HG03442 (cell line): Measurements from ENCODE around the gene MAPKAP1.

ENCODE experiments used
- ATAC-seq: cut with Tn5 transposase; IDR thresholded peaks from one replicate; pipeline ENCODE4 v1.9.1; 2021; ENCODE audit warnings: mild to moderate bottlenecking, moderate library complexity; ENCODE audit not compliant: unreplicated experiment

The MAPKAP1 gene

DNA sequence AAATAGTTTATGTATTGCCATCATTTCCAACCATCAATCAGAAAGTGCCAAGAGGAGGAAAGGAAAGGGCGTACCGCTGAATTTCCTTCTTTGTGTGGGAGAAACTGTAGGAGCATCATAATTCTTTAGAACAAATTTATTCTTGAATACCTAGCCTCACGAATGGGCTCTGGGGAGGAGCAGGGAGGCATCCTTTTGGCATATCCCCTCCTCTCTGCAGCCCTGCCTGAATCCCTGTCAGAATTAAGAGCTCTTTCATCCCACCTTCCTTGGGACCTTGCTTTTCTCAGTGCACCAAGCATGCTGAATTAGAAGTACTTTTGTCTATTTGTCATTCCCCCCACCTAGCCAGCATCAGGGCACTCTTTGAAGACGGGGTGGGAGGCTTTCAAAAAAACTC lies 189.4 kb downstream of the MAPKAP1 start:
- no peak for ATAC-seq

DNA sequence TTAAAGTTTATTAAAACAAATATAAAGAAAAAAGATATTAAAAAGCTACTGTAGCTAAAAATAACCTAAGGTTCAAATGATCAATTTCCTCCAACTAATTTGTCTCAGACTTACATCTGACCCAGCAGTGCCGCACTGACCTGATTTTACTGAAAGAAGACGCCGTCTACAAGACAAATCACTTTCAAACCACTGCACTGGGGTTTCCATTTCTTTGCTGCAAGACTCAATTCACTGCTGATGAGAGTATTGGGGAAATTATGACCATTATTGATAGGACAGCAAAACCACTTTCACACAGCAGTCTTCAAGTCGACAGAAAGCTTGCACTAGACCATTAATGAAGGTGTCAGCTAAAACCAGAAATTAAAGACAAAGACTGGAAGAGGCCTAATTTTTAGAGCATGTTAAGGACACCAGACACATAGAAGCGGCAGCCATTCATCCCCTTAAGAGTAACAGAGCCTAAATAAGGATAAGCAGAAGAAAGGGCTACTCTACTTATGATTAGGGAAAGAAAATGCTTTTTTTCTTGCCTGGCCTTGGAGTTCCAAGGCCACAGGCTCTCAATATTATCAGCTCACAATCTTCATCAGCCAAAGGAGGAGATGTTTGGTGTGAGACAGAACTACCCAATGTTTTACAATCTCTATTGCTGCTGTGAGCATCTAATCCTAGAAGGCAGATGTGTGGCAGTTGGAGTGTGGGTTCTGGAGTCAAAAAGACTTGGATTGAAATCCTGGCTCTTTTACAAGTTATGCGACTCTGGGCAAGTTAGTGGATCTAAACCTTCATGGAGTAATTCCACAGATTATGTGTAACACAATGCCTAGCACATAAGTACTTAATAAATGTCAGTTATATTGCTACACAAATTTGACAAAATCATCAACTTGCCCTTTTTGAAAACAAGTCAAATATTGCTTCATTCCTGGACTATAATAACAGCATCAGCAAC lies 190.7 kb downstream of the MAPKAP1 start:
- ATAC-seq = no peak

DNA sequence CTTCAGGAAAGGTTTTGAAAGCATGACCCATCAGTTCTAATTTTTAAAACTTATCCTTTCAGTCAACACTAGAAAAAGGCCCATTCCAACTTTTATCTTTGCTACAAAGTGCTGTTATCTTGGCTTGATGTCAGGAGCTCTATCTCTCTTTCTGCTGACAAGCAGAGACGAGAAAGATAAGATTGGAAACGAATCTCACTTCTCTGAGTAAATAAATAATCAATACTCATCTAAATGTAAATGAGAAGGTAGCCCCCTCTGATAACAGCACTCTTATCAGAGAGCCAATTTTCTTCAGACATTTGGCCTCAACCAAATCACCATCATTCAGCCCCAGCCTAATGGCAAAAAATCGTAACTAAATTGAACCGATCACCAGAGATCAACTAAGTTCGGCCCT lies 191.7 kb downstream of the MAPKAP1 start:
- ATAC-seq = no peak

DNA sequence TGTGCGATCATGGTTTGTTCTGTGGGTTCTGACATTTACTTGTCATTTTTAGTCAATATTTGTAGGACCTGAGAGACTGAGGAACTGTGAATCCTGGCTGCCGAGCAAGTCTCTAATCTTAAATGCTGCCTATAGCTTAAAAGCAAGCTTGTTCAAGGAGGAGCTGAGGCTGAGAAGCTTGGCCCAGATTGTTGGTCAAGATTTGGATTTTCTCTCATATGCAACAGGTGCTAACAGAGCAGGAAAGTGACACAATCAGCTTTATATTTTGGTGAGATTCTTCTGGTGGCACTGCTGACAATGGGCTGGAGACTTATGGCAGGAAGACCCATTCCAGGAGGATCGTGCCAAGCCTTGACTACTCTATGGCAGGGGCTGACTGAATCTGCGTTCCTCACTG lies 192.5 kb downstream of the MAPKAP1 start:
- no peak for ATAC-seq

DNA sequence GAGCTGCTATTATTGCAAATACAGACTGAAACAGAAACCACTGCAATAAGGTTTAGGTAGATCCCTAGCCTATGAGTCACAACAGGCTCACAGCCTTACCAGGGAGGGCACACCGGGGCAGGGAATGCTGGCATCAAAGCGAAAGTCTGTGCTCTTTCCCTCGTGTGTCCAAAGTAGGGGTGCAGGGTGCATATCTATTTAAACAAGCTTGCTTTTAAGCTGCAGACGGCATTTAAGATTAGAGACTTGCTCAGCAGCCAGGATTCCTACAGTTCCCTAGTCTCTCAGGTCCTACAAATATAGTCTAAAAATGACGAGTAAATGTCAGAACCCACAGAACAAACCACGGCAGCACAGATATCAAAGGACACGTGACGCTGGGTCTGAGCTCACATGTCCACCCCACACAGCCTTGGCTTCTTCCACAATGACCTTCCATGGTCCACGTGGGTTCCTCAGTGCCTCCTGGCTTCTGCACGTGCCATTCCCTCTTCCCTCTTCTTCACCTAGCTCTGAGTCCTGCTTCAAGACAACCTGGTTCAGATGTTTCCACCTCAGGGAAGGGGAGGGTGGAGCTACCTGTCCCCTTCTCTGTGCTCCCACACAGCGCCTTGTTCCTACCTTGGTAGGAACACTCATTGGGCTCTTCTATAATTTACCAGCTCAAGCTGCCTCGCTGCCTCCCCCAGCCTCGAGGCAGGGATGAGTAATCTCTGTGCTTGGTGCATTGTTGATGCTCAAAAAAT lies 193.2 kb downstream of the MAPKAP1 start:
- ATAC-seq = peak; percentile 86

DNA sequence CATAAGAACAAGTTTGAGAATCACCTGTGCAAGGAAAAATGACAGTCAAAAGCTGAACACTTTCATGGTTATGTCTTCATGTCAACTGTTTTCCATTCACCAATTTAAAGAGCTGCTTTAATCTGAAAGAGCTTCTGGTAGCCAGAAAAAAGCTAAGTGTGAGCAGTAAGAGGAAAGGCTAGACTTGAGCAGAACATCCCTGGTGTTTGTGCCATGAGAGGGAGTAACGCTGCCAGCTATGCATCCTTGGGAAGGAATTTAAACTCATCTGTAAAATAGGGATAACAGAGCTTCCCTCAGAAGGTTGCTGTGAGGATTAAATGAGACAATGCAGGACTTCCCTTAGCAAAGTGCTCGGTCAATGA lies 193.7 kb downstream of the MAPKAP1 start:
- ATAC-seq = no peak

DNA sequence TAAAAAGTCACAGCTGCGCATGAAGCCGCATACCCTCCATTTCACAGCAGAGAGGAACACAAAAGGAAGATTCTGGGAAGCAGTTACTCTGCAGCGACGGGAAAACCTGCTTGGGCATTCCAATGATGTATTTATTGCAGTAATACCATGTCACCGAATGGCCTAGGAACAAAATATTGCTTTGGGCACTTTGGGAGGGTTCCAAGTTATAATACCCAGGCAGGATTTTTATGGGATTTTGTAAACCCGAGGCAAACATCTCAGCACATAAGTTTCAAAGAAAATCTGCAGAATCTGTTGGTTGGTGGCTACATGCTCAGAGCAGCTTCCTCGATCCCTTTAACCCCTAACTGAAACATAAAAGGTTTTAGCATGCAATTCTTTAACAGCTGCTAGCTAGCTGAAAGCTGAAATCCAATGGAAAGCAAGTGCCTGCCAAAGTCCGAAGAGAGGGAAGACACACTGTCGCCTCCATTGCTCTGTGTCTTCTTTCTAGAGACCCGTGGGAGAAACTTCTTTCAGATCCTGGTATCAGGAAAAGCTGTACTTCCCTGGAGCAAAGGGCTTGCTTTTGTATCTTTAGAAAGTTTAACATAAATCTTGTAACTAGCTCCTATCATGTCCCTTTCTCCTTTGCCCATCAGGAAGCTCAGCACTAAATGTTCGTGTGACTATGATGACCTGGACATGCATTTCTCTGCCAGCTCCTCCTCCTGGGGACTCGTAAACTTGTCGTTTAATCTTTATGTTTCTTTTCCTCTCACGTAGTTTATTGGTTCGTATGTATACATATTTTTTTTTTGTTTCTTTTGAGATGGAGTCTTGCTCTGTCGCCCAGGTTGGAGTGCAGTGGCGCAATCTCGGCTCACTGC lies 195.0 kb downstream of the MAPKAP1 start:
- no peak for ATAC-seq

DNA sequence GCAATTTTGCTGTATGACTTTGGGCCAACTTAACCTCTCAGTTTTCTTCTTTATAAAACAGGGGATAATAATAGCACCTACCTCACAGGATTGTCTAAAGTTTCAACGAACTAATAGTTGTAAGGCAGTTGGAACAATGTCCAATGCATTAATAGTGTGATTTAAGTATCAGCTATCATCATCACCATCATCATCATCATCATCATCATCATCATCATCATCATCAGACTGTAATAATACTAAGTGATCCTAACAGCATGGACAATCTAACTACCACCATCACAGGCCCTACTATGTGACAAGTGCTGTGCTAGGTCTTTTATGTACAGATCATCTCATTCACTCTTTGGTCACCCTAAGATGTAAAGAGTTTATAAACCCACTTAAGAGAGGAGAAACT lies 196.0 kb downstream of the MAPKAP1 start:
- ATAC-seq = no peak

DNA sequence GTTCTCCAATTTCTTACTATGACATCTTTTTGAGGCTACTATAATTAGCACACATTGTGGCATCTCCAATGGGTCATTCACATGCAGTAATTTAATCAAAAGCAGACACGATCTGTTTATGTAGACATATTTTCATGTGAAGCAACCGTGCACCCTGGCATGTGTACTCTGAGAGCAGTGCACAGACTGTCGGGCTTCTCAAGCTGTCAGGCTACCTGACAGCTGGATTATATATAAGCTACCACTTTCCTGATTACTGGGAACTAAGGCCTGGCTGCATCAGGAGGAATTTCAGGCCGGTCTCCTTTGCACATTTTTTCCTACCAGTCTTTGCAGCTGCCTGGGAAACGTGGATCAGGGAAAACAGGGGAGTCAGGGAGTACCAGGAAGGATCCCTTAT lies 197.5 kb downstream of the MAPKAP1 start:
- ATAC-seq = no peak

DNA sequence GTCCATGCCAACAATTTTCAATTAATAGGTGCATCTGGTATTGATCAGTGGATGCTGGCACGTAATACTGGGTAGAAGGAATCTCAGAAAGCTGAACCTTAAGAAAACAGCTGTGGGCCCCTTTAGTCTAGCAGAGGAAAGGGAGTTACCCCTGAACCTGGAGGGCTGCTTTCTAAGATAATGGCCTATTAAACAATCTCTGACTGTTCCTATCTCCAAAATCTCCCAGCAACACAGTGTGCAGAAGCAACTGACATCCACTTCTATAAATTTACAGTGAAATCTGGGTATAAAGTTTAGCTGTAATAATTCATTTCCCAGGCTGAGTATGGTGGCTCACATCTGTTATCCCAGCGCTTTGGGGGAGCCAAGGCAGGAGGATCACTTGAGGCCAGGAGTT lies 198.8 kb downstream of the MAPKAP1 start:
- no peak for ATAC-seq

DNA sequence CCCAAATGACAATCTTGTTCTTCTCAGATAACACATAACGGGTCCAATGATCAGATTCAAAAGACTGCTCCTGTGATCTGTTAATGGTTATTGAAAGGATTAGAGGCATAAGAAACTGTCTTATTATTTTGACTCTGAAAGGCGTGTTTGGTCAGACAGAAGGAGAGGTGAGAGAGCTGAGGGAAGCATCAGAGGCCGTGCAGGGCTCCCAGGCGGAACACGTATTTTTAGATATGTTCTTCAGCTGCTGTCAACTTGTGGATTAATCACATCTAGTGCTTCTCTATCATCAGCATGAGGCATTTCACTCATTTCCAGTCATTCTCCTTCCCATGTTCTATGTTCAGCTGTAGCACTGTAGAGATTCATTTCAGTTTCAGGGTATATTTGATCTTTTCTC lies 199.8 kb downstream of the MAPKAP1 start:
- no peak for ATAC-seq

DNA sequence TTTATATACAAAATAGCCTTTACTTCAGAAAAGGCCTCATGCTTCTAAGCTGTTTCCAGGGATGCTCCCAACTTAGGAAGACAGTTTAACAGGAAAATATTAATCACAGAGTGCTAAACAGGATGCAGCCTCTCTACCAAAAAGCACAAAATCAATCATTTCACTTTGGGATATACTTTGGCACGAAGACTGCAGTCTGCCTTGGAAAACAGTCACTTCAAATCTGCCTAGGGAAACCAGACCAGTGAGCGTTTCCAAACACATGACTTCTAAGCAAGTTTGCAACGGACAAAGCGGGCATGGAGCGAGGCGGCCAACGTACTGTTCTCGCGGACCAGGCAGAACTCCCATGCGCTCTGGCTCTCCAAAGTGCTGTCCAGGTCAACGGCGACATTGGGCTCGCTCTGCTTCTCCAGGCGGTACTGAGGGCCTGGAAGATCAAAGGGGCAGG lies 201.0 kb downstream of the MAPKAP1 start:
- no peak for ATAC-seq

DNA sequence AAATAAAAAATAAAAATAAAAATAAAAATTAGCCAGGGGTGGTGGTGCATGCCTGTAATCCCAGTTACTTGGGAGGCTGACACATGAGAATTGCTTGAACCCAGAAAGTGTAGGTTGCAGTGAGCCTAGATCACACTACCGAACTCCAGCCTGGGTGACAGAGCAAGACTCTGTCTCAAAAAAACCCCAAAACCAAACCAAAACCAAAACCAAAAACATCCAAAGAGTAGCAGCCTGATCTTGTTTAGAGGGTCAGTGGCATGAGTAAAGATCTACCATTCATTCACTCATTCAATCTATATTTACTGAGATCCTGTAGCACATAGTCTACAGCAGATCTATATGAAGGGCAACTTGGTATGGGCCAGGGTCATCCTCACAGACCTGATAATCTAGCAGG lies 202.4 kb downstream of the MAPKAP1 start:
- no peak for ATAC-seq

DNA sequence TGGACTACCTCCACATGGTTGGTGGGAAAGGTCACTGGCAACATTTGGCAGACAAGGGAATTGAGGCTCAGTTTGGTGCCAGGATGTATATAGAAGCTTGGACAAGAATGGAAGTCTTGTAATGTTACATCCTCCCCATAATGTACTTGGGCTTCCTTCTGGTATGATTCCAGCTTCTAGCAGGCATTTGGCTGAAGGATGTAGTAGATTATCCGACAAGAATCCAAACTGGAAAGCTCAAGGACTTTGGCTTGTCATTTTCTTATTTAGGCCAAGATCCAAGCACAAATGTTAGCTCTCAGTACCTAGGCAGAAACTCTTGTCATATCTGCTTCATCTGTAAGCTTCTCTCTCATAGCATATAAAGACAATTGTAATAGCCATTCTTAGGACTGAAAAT lies 209.1 kb downstream of the MAPKAP1 start:
- no peak for ATAC-seq

DNA sequence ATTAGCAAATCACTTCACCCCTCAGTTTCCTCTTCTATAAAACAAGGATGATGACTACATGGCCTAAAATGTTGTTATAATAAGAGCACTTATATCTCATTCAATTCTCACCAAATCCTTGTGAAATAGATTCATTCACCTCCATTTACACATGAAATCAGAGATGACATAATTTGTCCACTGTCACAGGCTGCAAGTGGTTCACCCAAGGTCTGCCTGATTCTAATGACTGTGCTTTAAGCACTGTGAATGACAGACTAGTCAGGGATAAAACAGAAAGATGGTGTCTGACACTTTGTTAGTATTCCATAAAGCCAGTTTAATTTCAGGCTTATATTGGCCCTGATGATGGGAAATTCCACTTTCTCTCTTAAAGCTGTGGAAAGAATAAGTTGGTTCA lies 209.5 kb downstream of the MAPKAP1 start:
- no peak for ATAC-seq

DNA sequence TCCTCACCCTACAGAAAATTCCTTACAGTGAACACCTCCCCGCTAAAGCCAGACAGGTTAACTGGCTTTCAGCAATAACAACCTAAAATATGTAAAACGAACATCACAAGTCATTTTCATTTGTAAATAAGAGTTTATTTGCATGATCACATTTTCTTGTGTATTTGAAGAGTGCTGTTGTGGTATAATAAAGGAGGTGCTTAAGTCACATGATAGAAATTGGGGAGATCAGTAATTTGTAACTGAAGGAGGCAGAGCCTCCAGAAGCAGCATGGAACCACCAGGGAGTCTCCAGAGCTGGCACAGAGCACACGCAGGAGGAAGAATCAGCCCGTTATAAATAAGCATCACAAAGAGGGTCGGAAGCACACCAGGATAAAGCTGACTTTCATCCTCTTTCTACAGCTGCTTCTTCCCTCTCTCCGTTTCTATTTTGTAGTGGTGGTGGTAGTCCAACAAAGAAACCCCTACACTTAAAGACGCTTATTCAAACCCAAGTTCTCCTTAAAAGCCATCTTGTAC lies 210.6 kb downstream of the MAPKAP1 start:
- ATAC-seq = no peak

DNA sequence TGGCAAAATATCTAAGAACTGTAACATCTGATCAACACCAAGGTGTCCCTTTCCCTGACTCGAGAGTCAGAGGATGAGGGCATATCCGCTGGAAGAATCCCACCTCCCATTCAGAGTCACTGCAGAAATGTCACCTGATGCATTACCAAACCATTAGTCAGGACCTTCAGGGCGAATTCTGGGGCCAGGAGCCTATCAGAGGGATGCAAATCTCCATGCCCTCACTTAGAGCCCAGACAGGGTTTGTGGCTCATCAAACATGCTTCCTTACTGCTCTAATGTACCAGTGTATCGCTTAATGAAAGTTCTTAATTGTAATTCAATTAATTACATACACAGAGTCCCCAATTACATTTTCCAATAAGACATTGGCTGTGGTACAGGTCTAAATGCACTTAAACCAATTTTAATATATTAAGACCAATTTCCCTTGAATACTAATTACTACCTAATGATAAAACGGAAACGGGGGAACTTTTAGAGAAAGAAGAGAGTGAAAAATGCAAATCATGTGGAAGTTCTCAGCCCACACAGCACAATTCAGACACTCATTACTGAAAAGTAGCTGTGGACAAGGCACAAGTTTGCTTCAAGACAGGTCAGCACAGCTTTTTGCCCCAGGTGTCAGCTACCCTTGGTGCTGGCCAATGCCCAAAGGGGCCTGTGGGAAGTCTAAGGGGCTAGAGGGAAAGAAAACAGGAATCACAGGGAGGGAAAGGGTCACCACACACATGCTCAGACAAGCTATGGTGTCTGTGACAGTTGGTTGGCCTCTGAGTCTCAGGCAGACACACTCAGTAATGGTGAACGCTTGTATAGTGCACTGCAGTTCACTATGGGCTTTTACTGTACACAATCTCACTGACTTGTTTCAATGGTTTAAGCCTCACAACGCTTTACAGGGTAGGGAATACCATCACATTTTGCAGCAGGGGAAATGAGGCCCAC lies 211.6 kb downstream of the MAPKAP1 start:
- ATAC-seq = peak; percentile 63

DNA sequence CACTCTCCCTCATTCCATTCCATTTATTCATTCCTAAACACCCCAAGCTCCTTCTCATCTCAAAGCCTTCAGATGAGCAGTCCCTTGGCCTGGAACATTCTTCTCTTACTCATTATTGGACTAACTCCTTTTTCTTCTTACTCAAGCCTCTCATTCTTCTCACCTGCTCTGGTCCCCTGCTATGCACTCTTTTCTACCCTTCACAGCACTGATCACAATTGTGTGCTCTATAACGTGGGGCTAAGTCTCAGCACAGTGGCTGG lies 212.4 kb downstream of the MAPKAP1 start:
- no peak for ATAC-seq

DNA sequence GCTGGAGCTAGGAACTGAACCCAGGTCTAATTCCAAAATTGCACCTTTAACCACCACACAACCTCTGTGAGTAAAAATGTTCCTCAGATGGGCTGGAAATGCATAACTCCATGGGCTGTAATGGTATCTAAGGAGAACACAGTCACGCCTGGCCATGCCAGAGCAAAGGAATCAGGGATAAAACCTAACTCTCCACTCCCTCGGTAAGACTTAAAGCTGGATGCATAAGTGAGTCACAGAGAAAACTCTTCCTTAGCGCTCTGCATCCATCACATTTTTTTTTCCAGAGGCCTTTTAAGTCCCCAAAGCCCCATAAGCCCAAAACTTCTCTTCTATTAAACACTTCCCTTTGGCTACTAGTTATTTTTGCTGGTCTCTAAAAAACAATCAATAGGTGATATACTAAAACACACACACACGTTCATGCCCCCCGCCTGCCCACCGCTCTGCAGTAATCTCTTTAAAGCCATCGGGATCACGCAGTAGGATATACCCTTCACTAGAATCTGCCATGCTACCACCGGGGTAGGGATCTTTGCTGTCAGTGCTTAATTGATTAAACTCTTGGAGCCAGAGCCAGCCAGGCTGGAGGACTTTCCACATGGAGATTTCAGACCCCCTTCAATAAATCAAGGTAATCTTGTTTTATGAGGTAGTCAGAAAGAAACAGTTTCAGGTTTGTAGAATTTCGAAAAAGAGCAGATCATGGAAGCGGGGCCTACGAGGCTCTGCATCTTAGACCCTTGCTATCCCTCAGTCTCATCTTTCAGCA lies 212.9 kb downstream of the MAPKAP1 start:
- no peak for ATAC-seq
